ENCODE results near the gene USP17L25.
"Not testable (repeated sequence)": the region's sequence is repeated elsewhere in the genome, so short reads cannot be mapped to it uniquely, and the experiment has no call there.

DNA sequence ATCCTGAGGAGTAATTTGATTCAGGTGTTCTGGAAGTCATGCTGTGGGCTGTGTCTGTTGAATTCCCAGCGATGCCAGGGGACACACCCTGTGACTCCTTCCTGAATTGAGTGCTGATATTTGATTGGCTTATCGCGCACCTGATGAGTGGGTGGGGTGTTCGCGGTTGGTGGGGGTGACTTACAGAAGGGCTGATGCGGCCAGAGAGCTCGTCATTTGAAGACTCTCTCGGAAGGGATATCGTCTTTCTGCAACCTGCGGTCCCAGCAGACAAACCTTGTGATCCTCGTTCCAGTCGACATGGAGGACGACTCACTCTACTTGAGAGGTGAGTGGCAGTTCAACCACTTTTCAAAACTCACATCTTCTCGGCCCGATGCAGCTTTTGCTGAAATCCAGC, 4.6 kb downstream of the USP17L25 start, which contains the start of gene USP17L26:
- not testable (repeated sequence) for TF ChIP-seq SP7 (tag by site-specific recombination; IDR thresholded peaks at IDR 0.05); ZNF132 (tag by site-specific recombination; IDR thresholded peaks at IDR 0.05; ENCODE audit: borderline replicate concordance); INSM2 (tag by site-specific recombination; IDR thresholded peaks at IDR 0.05); CTCF (tag by site-specific recombination; IDR thresholded peaks at IDR 0.05); ZNF112 (tag by site-specific recombination; IDR thresholded peaks at IDR 0.05); ZNF184 (tag by site-specific recombination; IDR thresholded peaks at IDR 0.05); SETDB1 (IDR thresholded peaks at IDR 0.05; ENCODE audit: insufficient read length, low read length); ZNF16 (tag by site-specific recombination; IDR thresholded peaks at IDR 0.05; ENCODE audit: low read depth); ZSCAN30 (tag by site-specific recombination; IDR thresholded peaks at IDR 0.05); ZNF18 (tag by site-specific recombination; IDR thresholded peaks at IDR 0.05); KLF16 (tag by site-specific recombination; IDR thresholded peaks at IDR 0.05); ZNF488 (tag by site-specific recombination; IDR thresholded peaks at IDR 0.05)
- TF ChIP-seq, protein P1, sequence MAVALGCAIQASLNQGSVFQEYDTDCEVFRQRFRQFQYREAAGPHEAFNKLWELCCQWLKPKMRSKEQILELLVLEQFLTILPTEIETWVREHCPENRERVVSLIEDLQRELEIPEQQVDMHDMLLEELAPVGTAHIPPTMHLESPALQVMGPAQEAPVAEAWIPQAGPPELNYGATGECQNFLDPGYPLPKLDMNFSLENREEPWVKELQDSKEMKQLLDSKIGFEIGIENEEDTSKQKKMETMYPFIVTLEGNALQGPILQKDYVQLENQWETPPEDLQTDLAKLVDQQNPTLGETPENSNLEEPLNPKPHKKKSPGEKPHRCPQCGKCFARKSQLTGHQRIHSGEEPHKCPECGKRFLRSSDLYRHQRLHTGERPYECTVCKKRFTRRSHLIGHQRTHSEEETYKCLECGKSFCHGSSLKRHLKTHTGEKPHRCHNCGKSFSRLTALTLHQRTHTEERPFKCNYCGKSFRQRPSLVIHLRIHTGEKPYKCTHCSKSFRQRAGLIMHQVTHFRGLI (tag by site-specific recombination; IDR thresholded peaks at IDR 0.05), result not testable (repeated sequence)
